GM20000 (cell line): ENCODE results near the gene CYP4F8.
"Not testable (repeated sequence)": the region's sequence is repeated elsewhere in the genome, so short reads cannot be mapped to it uniquely, and the experiment has no call there.

Source experiments
- DNase-seq: peaks from one replicate; pipeline ENCODE4 v3.0.0; 2012; ENCODE audit warnings: low spot score
- TF ChIP-seq, protein P1 (sequence below): IDR thresholded peaks from 2 replicates; pipeline ENCODE4 v1.5.1; 2012; ENCODE audit warnings: mild to moderate bottlenecking, control low read depth; ENCODE audit errors: extremely low read depth, missing control alignments

Gene CYP4F8

DNA sequence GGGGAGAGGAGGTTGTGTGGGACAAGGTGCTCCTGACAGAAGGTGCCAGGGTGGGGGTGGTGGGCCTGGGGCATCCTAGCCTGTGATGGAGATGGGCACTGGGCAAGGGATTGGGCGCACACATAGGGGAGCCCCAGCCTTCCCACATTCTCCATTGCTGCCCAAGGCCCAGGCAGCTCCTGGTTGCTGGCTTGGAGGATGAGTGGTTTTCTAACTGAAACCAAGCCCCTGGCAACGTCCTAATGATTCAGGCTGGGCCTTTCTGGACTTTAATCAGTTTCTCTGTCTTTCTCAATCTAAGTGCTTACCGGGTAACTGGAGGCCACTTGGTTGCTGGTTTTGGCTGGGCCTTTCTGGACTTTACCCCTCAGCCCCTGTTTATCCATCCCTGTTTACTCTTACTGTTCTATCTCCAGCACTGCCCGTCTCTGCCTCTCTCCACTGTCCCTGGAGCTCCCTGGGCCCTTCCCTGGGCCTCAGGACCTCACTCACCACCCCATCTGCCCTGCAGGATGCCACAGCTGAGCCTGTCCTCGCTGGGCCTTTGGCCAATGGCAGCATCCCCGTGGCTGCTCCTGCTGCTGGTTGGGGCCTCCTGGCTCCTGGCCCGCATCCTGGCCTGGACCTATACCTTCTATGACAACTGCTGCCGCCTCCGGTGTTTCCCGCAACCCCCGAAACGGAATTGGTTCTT is 26.0 kb downstream of the CYP4F8 start:
- no peak for DNase-seq
- TF ChIP-seq, protein P1, sequence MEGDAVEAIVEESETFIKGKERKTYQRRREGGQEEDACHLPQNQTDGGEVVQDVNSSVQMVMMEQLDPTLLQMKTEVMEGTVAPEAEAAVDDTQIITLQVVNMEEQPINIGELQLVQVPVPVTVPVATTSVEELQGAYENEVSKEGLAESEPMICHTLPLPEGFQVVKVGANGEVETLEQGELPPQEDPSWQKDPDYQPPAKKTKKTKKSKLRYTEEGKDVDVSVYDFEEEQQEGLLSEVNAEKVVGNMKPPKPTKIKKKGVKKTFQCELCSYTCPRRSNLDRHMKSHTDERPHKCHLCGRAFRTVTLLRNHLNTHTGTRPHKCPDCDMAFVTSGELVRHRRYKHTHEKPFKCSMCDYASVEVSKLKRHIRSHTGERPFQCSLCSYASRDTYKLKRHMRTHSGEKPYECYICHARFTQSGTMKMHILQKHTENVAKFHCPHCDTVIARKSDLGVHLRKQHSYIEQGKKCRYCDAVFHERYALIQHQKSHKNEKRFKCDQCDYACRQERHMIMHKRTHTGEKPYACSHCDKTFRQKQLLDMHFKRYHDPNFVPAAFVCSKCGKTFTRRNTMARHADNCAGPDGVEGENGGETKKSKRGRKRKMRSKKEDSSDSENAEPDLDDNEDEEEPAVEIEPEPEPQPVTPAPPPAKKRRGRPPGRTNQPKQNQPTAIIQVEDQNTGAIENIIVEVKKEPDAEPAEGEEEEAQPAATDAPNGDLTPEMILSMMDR = no peak

DNA sequence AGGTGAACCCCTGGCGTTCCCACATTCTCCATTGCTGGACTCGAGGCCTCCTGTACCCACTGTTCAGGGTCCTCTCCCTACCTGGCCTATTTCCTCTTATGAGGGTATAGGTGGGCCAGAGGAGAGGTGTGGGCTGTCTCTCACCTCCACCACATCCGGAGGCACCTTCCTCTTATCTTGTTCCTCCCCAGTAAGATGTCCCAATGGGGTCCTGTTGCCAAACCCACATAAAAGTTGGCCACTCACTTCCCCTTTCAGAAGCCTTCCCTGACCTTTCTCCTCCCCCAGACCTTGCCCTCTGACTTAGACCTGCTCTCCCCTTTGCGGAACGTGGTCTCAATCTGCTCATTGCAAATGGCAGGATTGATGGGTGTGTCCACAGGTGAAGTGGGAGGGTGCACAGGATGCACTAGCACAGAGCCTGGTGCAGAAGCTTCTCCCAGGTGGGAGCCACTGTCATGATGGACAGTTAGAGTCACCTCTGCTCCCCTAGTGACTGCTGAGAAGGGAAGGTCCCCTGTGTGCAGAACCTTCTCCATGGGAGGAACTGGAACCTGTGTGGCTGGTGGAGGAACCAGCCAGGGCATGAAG is 27.0 kb downstream of the CYP4F8 start:
- TF ChIP-seq, protein P1 = no peak
- DNase-seq = no peak

DNA sequence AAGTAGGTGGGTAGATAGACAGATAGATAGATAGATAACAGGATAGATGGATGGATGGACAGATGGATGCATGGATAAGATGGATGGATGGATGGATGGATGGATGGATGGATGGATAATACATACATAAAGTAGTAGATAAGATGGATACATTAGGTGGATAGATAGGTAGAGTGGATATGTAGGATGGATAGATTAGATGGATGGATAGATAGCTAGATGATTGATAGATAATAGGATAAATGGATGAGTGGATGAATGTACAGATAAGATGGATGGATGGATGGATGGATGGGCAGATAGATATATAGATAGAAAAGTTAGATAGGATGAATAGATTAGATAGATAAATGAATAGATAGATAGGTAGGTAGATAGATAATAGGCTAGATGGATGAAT is 27.8 kb downstream of the CYP4F8 start:
- TF ChIP-seq, protein P1 = no peak
- DNase-seq = no peak

DNA sequence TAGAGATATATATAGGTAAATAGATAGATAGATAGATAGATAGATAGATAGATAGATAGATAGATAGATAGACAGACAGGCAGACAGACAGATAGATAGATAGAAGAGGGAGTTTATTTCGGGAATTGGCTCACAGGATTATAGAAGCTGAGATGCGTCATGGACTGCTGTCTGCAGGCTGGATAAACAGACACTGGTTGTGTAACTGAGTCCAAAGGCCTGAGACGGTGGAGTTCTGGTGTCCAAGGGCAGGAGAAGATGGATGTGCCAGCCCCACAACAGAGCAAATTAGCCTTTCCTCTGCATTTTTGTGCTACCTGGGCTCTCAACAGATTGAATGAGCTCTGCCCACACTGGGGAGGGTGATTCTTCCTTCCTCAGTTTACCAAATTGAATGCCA is 28.4 kb downstream of the CYP4F8 start:
- no peak for DNase-seq
- TF ChIP-seq, protein P1 = no peak

DNA sequence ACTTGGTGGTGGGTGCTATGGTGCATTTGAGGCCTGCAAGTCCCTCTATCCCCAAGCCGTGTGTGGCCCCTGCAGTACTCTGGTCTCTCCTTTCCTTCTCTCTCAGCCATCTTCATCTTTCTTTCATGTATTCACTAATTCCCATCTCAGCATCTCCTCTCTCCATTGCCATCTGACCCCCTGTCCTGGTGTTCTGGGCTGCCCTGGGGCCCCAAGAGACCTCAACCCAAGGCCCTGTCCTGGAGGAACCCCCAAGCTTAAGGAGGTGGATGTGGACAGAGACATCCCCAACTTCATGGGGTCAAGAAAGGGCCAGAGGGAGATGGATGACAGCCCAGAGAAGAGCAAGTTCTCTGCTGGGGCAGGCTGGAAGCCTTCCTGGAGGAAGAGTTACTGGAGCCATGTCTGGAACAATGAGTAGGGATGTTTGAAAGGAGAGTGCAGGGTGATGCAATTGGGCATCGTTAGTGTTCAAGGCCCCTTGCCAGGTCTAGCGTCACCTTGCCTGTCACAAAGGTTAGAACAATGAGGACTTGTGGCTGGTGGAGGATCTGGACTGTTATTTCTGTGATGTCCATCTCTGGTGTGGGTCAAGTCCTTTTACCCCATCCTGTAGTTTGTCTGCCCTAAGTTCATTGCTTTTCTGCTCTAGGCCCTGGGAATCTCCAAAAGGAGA is 29.2 kb downstream of the CYP4F8 start:
- DNase-seq = no peak
- TF ChIP-seq, protein P1 = no peak

DNA sequence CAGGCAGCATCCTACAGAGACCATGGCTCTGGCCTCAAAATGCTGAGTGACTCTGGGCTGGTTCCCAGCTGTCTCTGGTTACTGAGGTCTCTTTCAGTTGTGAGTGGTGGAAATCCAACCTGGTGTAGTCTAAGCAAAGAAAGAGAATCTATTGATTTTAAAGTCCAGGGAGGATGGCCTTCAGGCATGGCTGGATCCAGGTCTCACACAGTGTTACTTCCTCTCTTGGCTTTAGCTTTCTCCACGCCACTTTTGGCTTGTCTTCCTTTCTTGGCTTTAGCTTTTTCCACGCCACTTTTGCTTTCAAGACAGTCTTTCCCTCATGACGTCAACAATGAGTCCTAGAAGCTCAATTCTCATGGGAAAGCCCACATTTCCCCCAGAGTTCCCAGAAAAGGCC is 29.8 kb downstream of the CYP4F8 start:
- no peak for DNase-seq
- TF ChIP-seq, protein P1 = no peak

DNA sequence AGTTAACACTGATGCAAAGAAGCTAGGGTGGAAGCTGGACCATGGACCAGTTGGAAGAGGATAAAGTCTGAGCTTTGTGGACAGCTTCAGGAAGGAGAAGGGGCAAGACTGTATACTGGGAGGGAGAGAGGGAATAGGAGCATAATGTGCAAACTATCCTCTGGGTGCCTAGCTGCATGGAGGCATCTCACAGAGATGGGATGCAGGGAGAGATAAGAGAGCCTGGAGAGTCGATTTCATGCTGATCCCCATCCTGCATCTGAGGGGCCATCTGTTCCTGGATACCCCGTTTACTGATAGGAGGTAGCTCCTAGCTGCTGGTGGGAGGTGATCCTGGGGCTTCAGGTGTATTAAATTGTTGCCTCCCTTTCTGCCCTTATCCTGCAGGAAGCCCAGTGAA is 34.5 kb downstream of the CYP4F8 start:
- no peak for DNase-seq
- TF ChIP-seq, protein P1 = no peak

DNA sequence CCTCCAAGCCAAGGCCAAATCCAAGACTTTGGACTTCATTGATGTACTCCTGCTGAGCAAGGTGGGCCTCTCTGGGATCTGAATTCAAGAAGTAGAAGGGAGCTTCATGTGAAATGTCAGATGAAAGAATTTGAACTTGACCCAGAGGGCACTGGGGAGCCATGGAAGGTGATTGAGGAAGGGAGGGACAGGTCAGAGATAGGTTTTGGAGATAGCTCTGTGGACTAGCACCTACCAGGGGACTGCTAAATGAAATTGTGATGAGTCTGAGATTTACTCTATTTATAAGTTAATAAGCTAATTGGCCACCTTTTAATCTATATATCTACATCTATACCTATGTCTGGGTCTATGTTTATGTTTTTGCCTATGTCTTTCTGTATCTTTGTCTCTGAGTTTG is 35.1 kb downstream of the CYP4F8 start:
- not testable (repeated sequence) for DNase-seq
